Measurements from ENCODE around the gene FBLN2. TPM values are rescaled to one million over a fixed set of nuclear protein-coding genes. Genes with fewer than 3 reads are reported as not detected.

FBLN2 gene
- total RNA-seq, 1 donor = 54.6 TPM

GRCh38 chr3:13549623-13550422, 898 bp downstream of the FBLN2 start:
- Histone ChIP-seq H3K79me2 (ENCODE audit: insufficient read depth, low read length) (no peaks in the 10 kb centered on the region), H3K27me3 (ENCODE audit: insufficient read depth, low read length) (no peaks in the 10 kb centered on the region), H3K4me1 (ENCODE audit: insufficient read depth, low read length) (peaks cover 23% of the 10 kb centered on the region), H2AFZ (ENCODE audit: low read length) (no peak overlapping the region), H3K4me3 (ENCODE audit: insufficient read depth, low read length) (no peak overlapping the region), H3K4me2 (ENCODE audit: insufficient read depth, low read length) (no peak overlapping the region), H3K36me3 (ENCODE audit: insufficient read depth, low read length) (no peaks in the 10 kb centered on the region), H4K20me1 (ENCODE audit: insufficient read depth, low read length) (no peaks in the 10 kb centered on the region), H3K9me3 (ENCODE audit: low read depth, low read length) (no peaks in the 10 kb centered on the region), H3K27ac (ENCODE audit: low read depth, low read length) (no peak overlapping the region)
- no peak for DNase-seq (ENCODE audit: insufficient read length, low spot score, missing footprints)
- TF ChIP-seq CTCF (IDR thresholded peaks at IDR 0.05; ENCODE audit: extremely low read depth, low read depth, low read length) = no peak

GRCh38 chr3:13550423-13550690, 1.4 kb downstream of the FBLN2 start:
- DNase-seq (ENCODE audit: insufficient read length, low spot score, missing footprints) = peak; percentile 85
- no peaks in the 10 kb centered on the region for H3K36me3 ChIP-seq (ENCODE audit: insufficient read depth, low read length)
- H3K4me2 ChIP-seq (ENCODE audit: insufficient read depth, low read length) = no peak overlapping the region
- H3K4me3 ChIP-seq (ENCODE audit: insufficient read depth, low read length) = no peak overlapping the region
- H3K4me1 ChIP-seq (ENCODE audit: insufficient read depth, low read length) = peaks cover 17% of the 10 kb centered on the region
- H3K27ac ChIP-seq (ENCODE audit: low read depth, low read length) = no peak overlapping the region
- no peaks in the 10 kb centered on the region for H3K79me2 ChIP-seq (ENCODE audit: insufficient read depth, low read length)
- H3K27me3 ChIP-seq (ENCODE audit: insufficient read depth, low read length) = no peaks in the 10 kb centered on the region
- H4K20me1 ChIP-seq (ENCODE audit: insufficient read depth, low read length) = no peaks in the 10 kb centered on the region
- no peak for TF ChIP-seq CTCF (IDR thresholded peaks at IDR 0.05; ENCODE audit: extremely low read depth, low read depth, low read length)
- no peak overlapping the region for H2AFZ ChIP-seq (ENCODE audit: low read length)
- no peaks in the 10 kb centered on the region for H3K9me3 ChIP-seq (ENCODE audit: low read depth, low read length)

GRCh38 chr3:13550791-13551360, 2.0 kb downstream of the FBLN2 start:
- no peak overlapping the region for H3K4me2 ChIP-seq (ENCODE audit: insufficient read depth, low read length)
- H3K79me2 ChIP-seq (ENCODE audit: insufficient read depth, low read length) = no peaks in the 10 kb centered on the region
- no peak overlapping the region for H2AFZ ChIP-seq (ENCODE audit: low read length)
- peaks cover 16% of the 10 kb centered on the region for H3K4me1 ChIP-seq (ENCODE audit: insufficient read depth, low read length)
- no peak for TF ChIP-seq CTCF (IDR thresholded peaks at IDR 0.05; ENCODE audit: extremely low read depth, low read depth, low read length)
- no peak for DNase-seq (ENCODE audit: insufficient read length, low spot score, missing footprints)
- no peaks in the 10 kb centered on the region for H3K36me3 ChIP-seq (ENCODE audit: insufficient read depth, low read length)
- no peak overlapping the region for H3K27ac ChIP-seq (ENCODE audit: low read depth, low read length)
- no peaks in the 10 kb centered on the region for H3K9me3 ChIP-seq (ENCODE audit: low read depth, low read length)
- H3K27me3 ChIP-seq (ENCODE audit: insufficient read depth, low read length) = no peaks in the 10 kb centered on the region
- H4K20me1 ChIP-seq (ENCODE audit: insufficient read depth, low read length) = no peaks in the 10 kb centered on the region
- H3K4me3 ChIP-seq (ENCODE audit: insufficient read depth, low read length) = no peak overlapping the region

- Histone ChIP-seq H3K9me3 (ENCODE audit: low read depth, low read length) (no peaks in the 10 kb centered on the region), H3K4me1 (ENCODE audit: insufficient read depth, low read length) (peaks cover 9% of the 10 kb centered on the region), H3K79me2 (ENCODE audit: insufficient read depth, low read length) (no peaks in the 10 kb centered on the region), H3K27ac (ENCODE audit: low read depth, low read length) (no peak overlapping the region), H3K36me3 (ENCODE audit: insufficient read depth, low read length) (no peaks in the 10 kb centered on the region), H3K4me2 (ENCODE audit: insufficient read depth, low read length) (no peak overlapping the region), H4K20me1 (ENCODE audit: insufficient read depth, low read length) (no peaks in the 10 kb centered on the region), H2AFZ (ENCODE audit: low read length) (no peak overlapping the region), H3K27me3 (ENCODE audit: insufficient read depth, low read length) (no peaks in the 10 kb centered on the region), H3K4me3 (ENCODE audit: insufficient read depth, low read length) (no peak overlapping the region)
- DNase-seq (ENCODE audit: insufficient read length, low spot score, missing footprints) = no peak
- TF ChIP-seq CTCF (IDR thresholded peaks at IDR 0.05; ENCODE audit: extremely low read depth, low read depth, low read length) = no peak
Measured at GRCh38 chr3:13552857-13553652, 4.1 kb downstream of the FBLN2 start.

All from osteoblast (primary cell).